Retinal pigment epithelial cell (primary cell): ENCODE results near the gene MIOS.

Experiments
- DNase-seq: peaks from one replicate; pipeline ENCODE4 v3.0.0-alpha.2; 2010; ENCODE audit warnings: low read depth
- H3K4me3 ChIP-seq: 2 replicates; pipeline ENCODE4 v1.5.1; 2011; ENCODE audit warnings: mild to moderate bottlenecking, low read length, control low read depth, moderate library complexity
- TF ChIP-seq, protein P1 (sequence below): conservative IDR thresholded peaks from 2 replicates; pipeline ENCODE4 v1.5.1; 2011; ENCODE audit warnings: low read depth, low read length, control low read depth, inconsistent platforms

MIOS gene

DNA sequence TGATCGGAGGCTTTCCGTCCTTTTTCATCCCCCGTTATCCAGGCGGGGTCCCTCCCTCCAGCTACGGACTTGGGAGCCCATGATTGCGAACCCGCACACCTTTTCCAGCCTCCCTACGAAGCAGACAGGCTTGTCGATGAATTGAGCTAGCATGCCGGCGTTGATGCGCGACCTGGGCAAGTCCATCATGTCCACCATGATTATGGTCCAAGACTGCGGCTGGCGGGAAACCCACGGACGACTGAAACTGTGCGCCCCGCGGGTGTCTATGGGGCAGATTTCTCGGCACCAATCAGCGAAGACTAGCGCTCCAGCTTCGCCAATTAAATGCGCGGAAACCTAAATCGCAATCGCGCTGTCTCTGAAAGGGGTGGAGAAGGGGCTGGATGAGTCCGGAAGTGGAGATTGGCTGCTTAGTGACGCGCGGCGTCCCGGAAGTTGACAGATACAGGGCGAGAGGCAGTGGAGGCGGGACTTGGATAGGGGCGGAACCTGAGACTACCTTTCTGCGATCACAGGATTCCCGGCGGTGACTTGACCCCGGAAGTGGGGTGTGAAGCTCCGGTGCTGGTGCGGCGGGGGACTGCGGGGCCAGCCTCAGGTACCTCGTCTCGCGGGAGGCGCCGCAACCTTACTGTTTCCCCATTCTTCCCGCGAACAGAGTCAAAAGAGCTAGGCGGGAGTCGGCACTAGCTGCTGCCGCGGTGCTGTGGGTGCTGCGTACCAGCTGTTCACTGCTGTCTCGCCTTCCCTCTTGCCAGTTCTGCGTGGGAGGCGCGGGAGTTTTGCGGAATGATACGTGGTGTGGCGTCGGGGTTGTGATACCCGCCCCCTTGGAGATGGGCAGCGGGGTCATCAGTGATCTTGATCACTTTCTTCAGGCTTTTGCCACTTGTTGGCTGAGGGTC, 73.8 kb downstream of the MIOS start, which contains the start of gene UMAD1:
TSS of gene UMAD1 (plus strand) at position 532 of the 908 bp plus-strand sequence. CDS start 32,620 bp downstream, outside the sequence.
- TF ChIP-seq, protein P1, sequence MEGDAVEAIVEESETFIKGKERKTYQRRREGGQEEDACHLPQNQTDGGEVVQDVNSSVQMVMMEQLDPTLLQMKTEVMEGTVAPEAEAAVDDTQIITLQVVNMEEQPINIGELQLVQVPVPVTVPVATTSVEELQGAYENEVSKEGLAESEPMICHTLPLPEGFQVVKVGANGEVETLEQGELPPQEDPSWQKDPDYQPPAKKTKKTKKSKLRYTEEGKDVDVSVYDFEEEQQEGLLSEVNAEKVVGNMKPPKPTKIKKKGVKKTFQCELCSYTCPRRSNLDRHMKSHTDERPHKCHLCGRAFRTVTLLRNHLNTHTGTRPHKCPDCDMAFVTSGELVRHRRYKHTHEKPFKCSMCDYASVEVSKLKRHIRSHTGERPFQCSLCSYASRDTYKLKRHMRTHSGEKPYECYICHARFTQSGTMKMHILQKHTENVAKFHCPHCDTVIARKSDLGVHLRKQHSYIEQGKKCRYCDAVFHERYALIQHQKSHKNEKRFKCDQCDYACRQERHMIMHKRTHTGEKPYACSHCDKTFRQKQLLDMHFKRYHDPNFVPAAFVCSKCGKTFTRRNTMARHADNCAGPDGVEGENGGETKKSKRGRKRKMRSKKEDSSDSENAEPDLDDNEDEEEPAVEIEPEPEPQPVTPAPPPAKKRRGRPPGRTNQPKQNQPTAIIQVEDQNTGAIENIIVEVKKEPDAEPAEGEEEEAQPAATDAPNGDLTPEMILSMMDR = no peak
- H3K4me3 ChIP-seq = peak within 1 kb of the TSS; percentile 93
- DNase-seq = peak; percentile 97

DNA sequence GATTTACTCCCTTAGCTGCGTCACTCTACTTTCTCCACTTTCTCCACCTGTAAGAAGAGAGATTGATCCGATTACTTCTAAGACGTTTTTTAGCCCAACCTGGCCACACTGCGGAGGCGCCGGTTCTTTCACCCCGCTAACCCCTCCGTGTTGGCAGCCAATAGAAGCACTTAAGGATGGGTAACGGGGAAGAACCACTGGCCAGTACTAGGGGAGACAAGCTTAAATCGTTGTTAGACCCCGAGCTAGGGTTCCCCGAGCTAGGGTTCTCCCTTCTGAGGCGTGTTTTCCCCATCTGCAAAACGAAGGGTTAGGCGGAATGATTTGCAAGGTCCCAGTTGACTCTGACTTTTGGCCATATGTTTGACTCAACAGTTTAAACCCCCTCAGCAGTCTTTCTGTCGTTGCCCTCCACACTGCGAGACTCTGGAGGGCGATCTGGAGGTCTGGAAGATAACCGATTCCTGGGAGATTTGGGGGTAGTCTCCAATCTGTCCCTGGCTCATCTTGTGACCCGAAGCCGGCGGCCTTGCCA, 74.5 kb downstream of the MIOS start:
- peak overlapping the region; percentile 93 for H3K4me3 ChIP-seq
- TF ChIP-seq, protein P1 = no peak
- peak; percentile 17 for DNase-seq

DNA sequence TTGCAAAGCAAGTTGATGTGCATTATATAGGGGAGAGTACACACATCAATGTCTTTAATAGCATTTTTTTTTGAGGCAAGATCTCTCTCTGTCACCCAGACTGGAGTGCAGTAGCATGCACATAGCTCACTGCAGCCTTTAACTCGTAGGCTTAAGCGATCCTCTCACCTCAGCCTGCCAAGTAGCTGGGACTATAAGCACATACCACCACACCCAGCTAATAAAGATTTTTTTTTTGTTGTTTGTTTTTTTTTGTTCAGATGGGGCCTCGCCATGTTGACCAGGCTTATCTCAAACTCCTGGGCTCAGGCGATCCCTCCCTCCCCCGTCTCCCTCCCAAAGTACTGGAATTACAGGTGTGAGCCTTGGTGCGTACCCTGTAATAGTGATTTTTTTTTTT, 75.4 kb downstream of the MIOS start:
- DNase-seq = no peak
- H3K4me3 ChIP-seq = no peak overlapping the region
- TF ChIP-seq, protein P1 = no peak

DNA sequence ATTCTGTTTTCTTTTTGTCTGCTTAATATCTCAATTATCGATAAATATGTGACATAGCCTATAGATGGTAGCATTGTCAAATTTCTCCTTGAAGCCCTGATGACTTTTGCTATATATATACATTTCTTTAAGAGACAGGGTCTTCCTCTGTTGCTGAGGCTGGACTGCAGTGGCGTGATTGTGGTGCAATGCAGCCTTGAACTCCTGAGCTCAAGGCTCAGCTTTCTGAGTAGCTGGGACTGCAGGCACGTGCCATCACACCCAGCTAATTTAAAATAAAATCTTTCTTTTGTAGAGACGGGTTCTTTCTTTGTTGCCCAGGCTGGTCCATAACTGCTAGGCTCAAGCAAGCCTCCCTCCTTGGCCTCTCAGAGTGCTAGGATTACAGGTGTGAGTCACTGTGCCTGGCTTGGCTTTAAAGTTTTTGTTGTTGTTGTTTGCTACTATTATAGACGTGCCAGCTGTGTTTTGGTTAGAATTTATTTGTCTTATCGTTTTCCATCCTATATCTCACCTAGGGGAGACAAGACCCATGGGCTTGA, 80.9 kb downstream of the MIOS start:
- TF ChIP-seq, protein P1 = no peak
- no peak for DNase-seq
- no peak overlapping the region for H3K4me3 ChIP-seq

DNA sequence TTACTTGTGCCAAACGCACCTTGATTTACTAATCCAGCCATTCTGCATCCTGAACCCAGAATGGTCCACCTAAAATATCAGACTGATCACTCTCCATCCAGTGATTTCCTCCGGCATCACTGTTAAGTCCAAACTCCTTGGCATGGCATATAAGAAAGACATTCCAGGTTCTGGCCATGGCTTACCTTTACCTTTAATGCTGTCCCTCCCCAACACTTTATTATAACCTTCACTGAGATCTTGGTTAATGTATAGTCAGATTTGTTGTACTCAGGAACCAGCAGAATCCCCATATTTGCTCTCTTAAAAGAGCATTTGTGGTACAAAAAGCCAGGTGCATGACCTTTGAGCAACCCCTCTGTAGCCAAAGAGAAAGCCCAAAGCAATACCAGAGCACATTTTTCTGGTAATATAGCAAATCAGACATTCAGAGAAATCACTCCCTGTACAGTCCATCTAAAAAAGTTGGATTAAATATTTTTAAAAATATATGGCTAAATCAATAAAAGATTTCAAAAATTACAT, 84.1 kb downstream of the MIOS start:
- no peak overlapping the region for H3K4me3 ChIP-seq
- TF ChIP-seq, protein P1 = no peak
- DNase-seq = no peak

DNA sequence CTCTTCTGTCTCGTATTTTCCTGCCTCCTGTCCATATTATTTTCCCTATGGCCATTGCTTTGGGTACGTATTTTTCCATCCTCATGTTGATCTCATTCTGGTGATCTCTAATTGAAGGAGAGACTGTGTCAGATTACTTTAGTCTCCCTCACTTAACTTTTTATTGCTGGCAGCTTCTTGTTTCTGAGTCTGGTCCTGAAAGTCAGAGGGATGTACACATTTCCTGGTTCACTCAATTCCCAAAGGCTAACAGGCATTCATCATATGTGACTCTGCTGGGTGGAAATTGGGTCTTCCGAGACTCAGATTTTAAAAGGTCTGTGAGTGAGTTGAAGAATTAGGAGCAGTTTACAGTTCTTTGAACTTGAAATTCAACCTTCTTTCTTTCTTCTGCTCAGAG, 84.8 kb downstream of the MIOS start:
- TF ChIP-seq, protein P1 = no peak
- H3K4me3 ChIP-seq = no peak overlapping the region
- no peak for DNase-seq
